Neural progenitor cell (in vitro differentiated cells): Measurements from ENCODE around the gene SLC23A2. TPM values are rescaled to one million over a fixed set of nuclear protein-coding genes. Genes with fewer than 3 reads are reported as not detected.

Experiments used
- DNase-seq: peaks from one replicate; pipeline ENCODE4 v3.0.0-alpha.2; 2016; ENCODE audit warnings: low spot score
- H2AFZ ChIP-seq: fragments of 200-600 bp; sonication (generic); replicated peaks from 2 replicates; pipeline ENCODE4 v1.6.1; 2016; ENCODE audit warnings: antibody characterized with exemption
- H3F3A ChIP-seq: fragments of 200-600 bp; sonication (generic); 2 replicates; pipeline ENCODE4 v1.6.1; 2016; ENCODE audit warnings: antibody characterized with exemption, low read depth
- H3K27ac ChIP-seq: fragments of 200-600 bp; sonication (generic); 2 replicates; pipeline ENCODE4 v1.5.1; 2016; ENCODE audit warnings: mild to moderate bottlenecking
- H3K27me3 ChIP-seq: fragments of 200-600 bp; sonication (generic); 2 replicates; pipeline ENCODE4 v1.6.1; 2016; ENCODE audit warnings: mild to moderate bottlenecking, moderate library complexity
- H3K36me3 ChIP-seq: fragments of 200-600 bp; sonication (generic); 2 replicates; pipeline ENCODE4 v1.5.1; 2016
- H3K4me1 ChIP-seq: fragments of 200-600 bp; sonication (generic); 2 replicates; pipeline ENCODE4 v1.6.1; 2016; ENCODE audit warnings: mixed run types
- H3K4me2 ChIP-seq: fragments of 200-600 bp; sonication (generic); 2 replicates; pipeline ENCODE4 v1.6.1; 2016
- H3K4me3 ChIP-seq: fragments of 200-600 bp; sonication (generic); 2 replicates; pipeline ENCODE4 v1.5.1; 2016
- H3K79me2 ChIP-seq: fragments of 200-600 bp; sonication (generic); 2 replicates; pipeline ENCODE4 v1.6.1; 2016; ENCODE audit warnings: low read depth
- H3K9ac ChIP-seq: fragments of 200-600 bp; sonication (generic); 2 replicates; pipeline ENCODE4 v1.6.1; 2016
- H3K9me3 ChIP-seq: fragments of 200-600 bp; sonication (generic); 2 replicates; pipeline ENCODE4 v1.5.1; 2016; ENCODE audit warnings: low read depth
- H4K20me1 ChIP-seq: fragments of 200-600 bp; sonication (generic); 2 replicates; pipeline ENCODE4 v1.6.1; 2016; ENCODE audit warnings: low read depth
- H3K27ac Mint-ChIP-seq: 3 replicates; pipeline ENCODE4 v1.8.0; 2021; ENCODE audit warnings: mixed read lengths
- H3K27me3 Mint-ChIP-seq: 2 replicates; pipeline ENCODE4 v1.8.0; 2022; ENCODE audit warnings: low read depth, mild to moderate bottlenecking, inconsistent platforms, moderate library complexity, mixed read lengths; ENCODE audit not compliant: insufficient read depth
- H3K36me3 Mint-ChIP-seq: 3 replicates; pipeline ENCODE4 v1.8.0; 2021; ENCODE audit warnings: mixed read lengths
- H3K4me1 Mint-ChIP-seq: 3 replicates; pipeline ENCODE4 v1.8.0; 2021; ENCODE audit warnings: mixed read lengths
- H3K4me3 Mint-ChIP-seq: 3 replicates; pipeline ENCODE4 v1.8.0; 2021; ENCODE audit warnings: mild to moderate bottlenecking, moderate library complexity, mixed read lengths
- H3K9me3 Mint-ChIP-seq: 3 replicates; pipeline ENCODE4 v1.8.0; 2020; ENCODE audit warnings: mixed read lengths
- EZH2 ChIP-seq: fragments of 200-600 bp; sonication (generic); IDR thresholded peaks from 2 replicates; pipeline ENCODE4 v1.6.1; 2017; ENCODE audit warnings: antibody characterized with exemption, mild to moderate bottlenecking, moderate library complexity
- EZH2phosphoT487 ChIP-seq: fragments of 200-600 bp; sonication (generic); IDR thresholded peaks from 2 replicates; pipeline ENCODE4 v1.6.1; 2017; ENCODE audit warnings: antibody characterized with exemption
- total RNA-seq: library from RNA; depleted of rRNA; stranded (reverse); fragments of >200 nt; gene quantifications from 2 replicates; pipeline ENCODE4 v1.2.3, GENCODE V29; 2015; ENCODE audit warnings: low replicate concordance
- TF ChIP-seq, protein P1 (sequence below): fragments of 200-600 bp; sonication (generic); IDR thresholded peaks from 2 replicates; pipeline ENCODE4 v1.5.1; 2017; ENCODE audit warnings: antibody characterized with exemption, mild to moderate bottlenecking

The SLC23A2 gene
- total RNA-seq, 1 donor from 2014 or later: 13.0 TPM

GRCh38 chr20:4987130-4987529 is 14.2 kb downstream of the SLC23A2 start:
- Histone ChIP-seq H2AFZ (no peak overlapping the region), H3K4me2 (no peak overlapping the region), H3K4me1 (no peaks in the 10 kb centered on the region), H3K27ac (no peak overlapping the region), H3K36me3 (no peaks in the 10 kb centered on the region), H3F3A (no peaks in the 10 kb centered on the region), H4K20me1 (peaks cover 8% of the 10 kb centered on the region), H3K4me3 (no peak overlapping the region), H3K27me3 (no peaks in the 10 kb centered on the region), H3K9ac (no peak overlapping the region), H3K79me2 (no peaks in the 10 kb centered on the region), H3K9me3 (no peaks in the 10 kb centered on the region)
- H3K36me3 Mint-ChIP-seq: peaks cover 7% of the 10 kb centered on the region
- peaks cover 15% of the 10 kb centered on the region for H3K4me1 Mint-ChIP-seq
- H3K9me3 Mint-ChIP-seq: no peaks in the 10 kb centered on the region
- no peaks in the 10 kb centered on the region for H3K27me3 Mint-ChIP-seq
- DNase-seq: no peak
- peak overlapping the region; percentile 16 for H3K27ac Mint-ChIP-seq
- TF ChIP-seq, protein P1, sequence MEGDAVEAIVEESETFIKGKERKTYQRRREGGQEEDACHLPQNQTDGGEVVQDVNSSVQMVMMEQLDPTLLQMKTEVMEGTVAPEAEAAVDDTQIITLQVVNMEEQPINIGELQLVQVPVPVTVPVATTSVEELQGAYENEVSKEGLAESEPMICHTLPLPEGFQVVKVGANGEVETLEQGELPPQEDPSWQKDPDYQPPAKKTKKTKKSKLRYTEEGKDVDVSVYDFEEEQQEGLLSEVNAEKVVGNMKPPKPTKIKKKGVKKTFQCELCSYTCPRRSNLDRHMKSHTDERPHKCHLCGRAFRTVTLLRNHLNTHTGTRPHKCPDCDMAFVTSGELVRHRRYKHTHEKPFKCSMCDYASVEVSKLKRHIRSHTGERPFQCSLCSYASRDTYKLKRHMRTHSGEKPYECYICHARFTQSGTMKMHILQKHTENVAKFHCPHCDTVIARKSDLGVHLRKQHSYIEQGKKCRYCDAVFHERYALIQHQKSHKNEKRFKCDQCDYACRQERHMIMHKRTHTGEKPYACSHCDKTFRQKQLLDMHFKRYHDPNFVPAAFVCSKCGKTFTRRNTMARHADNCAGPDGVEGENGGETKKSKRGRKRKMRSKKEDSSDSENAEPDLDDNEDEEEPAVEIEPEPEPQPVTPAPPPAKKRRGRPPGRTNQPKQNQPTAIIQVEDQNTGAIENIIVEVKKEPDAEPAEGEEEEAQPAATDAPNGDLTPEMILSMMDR: no peak
- TF ChIP-seq EZH2phosphoT487 (no peak), EZH2 (no peak)
- no peak overlapping the region for H3K4me3 Mint-ChIP-seq

GRCh38 chr20:4985658-4986057 is 15.7 kb downstream of the SLC23A2 start:
- Histone ChIP-seq H4K20me1 (peaks cover 8% of the 10 kb centered on the region), H3K4me1 (no peaks in the 10 kb centered on the region), H3F3A (no peaks in the 10 kb centered on the region), H3K9me3 (no peaks in the 10 kb centered on the region), H3K4me2 (no peak overlapping the region), H3K9ac (no peak overlapping the region), H3K79me2 (peaks cover 4% of the 10 kb centered on the region), H3K27ac (no peak overlapping the region), H3K27me3 (no peaks in the 10 kb centered on the region), H3K4me3 (no peak overlapping the region), H2AFZ (no peak overlapping the region), H3K36me3 (no peaks in the 10 kb centered on the region)
- Mint-ChIP-seq H3K9me3 (no peaks in the 10 kb centered on the region), H3K4me3 (no peak overlapping the region), H3K4me1 (peaks cover 15% of the 10 kb centered on the region), H3K27ac (no peak overlapping the region), H3K36me3 (peaks cover 7% of the 10 kb centered on the region), H3K27me3 (no peaks in the 10 kb centered on the region)
- no peak for DNase-seq
- TF ChIP-seq EZH2phosphoT487: no peak
- TF ChIP-seq, protein P1: no peak
- no peak for TF ChIP-seq EZH2

GRCh38 chr20:4982281-4982680 is 19.0 kb downstream of the SLC23A2 start:
- no peak overlapping the region for H3K4me2 ChIP-seq

More at GRCh38 chr20:4982281-4982680, 19.0 kb downstream of the SLC23A2 start:
- Mint-ChIP-seq H3K27me3 (no peaks in the 10 kb centered on the region), H3K4me3 (no peak overlapping the region), H3K27ac (no peak overlapping the region), H3K4me1 (peaks cover 24% of the 10 kb centered on the region), H3K9me3 (no peaks in the 10 kb centered on the region), H3K36me3 (peaks cover 7% of the 10 kb centered on the region)
- no peak for DNase-seq
- Histone ChIP-seq H3K79me2 (peaks cover 15% of the 10 kb centered on the region), H3K9me3 (no peaks in the 10 kb centered on the region), H3K27ac (no peak overlapping the region), H2AFZ (no peak overlapping the region), H4K20me1 (peaks cover 15% of the 10 kb centered on the region), H3K36me3 (no peaks in the 10 kb centered on the region), H3K4me1 (peaks cover 10% of the 10 kb centered on the region), H3F3A (peaks cover 19% of the 10 kb centered on the region), H3K9ac (no peak overlapping the region), H3K27me3 (no peaks in the 10 kb centered on the region), H3K4me3 (no peak overlapping the region)
- no peak for TF ChIP-seq EZH2phosphoT487
- TF ChIP-seq, protein P1: no peak
- TF ChIP-seq EZH2: no peak
